OCI-LY1 (cell line): ENCODE measurements around the gene ANKRD65.
"Not testable (repeated sequence)": the region's sequence is repeated elsewhere in the genome, so short reads cannot be mapped to it uniquely, and the experiment has no call there.

Experiments used
- EZH2 ChIP-seq: fragments of 200-600 bp; sonication (generic), shearing (Covaris generic); IDR thresholded peaks from 2 replicates; pipeline ENCODE4 v1.8.0; 2017; ENCODE audit warnings: borderline replicate concordance, mixed run types, mild to moderate bottlenecking, antibody characterized with exemption, low read length, moderate library complexity, mixed read lengths
- TF ChIP-seq, protein P1 (sequence below): fragments of 200-600 bp; sonication (generic), shearing (Covaris generic); IDR thresholded peaks from 2 replicates; pipeline ENCODE4 v1.5.1; 2017; ENCODE audit warnings: mild to moderate bottlenecking, antibody characterized with exemption, low read length, moderate library complexity, mixed read lengths

DNA sequence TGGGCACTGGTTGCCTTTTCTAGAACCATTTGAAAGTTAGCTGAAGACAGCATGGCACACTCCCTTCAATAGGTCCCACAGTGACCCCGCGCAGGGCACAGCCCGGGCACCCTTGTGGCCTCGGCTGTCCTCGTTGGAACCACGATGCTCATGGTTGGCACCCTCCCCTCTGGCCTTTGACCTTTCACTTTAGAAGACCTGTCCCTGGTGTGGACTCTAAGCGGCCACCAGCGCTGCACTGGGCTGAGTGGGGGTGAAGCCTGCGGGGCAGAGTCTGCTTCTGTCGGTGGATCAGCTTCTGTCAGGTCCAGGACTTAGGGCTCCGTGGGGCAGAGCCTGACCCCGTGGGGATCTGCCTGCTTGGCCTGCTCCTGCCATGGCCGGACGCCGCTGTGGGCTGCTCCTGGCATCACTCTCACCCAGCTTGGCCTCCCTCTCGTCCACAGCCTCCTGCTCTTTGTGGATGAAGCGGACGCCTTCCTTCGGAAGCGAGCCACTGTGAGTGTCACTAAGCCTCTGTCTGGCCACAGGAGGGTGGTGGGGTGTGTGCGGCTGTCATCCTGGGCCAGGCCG lies 35.7 kb upstream of the ANKRD65 start:
- not testable (repeated sequence) for TF ChIP-seq EZH2
- TF ChIP-seq, protein P1, sequence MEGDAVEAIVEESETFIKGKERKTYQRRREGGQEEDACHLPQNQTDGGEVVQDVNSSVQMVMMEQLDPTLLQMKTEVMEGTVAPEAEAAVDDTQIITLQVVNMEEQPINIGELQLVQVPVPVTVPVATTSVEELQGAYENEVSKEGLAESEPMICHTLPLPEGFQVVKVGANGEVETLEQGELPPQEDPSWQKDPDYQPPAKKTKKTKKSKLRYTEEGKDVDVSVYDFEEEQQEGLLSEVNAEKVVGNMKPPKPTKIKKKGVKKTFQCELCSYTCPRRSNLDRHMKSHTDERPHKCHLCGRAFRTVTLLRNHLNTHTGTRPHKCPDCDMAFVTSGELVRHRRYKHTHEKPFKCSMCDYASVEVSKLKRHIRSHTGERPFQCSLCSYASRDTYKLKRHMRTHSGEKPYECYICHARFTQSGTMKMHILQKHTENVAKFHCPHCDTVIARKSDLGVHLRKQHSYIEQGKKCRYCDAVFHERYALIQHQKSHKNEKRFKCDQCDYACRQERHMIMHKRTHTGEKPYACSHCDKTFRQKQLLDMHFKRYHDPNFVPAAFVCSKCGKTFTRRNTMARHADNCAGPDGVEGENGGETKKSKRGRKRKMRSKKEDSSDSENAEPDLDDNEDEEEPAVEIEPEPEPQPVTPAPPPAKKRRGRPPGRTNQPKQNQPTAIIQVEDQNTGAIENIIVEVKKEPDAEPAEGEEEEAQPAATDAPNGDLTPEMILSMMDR = not testable (repeated sequence)
